ENCODE data around the gene SORCS2.

DNA sequence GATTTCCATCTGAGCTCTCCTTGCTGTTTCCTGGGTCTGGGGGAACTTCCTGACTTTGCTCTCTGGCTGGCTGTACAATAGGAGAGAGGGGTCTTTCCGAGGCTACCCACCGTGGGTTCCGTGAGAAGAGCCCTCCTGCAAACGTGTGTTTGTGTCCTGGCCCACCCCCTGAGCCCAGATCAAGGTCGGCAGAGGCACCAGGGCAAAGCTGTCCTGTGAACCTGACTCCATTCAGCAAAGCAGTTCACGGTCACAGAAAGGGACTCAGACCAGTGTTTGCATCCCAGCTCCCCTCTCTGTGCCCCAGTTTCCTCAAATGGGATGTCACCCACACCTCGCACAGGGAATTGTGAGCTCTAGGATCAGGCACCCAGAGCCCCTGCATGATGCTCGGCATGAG lies 339.7 kb downstream of the SORCS2 start:
- TF ChIP-seq, protein P1, sequence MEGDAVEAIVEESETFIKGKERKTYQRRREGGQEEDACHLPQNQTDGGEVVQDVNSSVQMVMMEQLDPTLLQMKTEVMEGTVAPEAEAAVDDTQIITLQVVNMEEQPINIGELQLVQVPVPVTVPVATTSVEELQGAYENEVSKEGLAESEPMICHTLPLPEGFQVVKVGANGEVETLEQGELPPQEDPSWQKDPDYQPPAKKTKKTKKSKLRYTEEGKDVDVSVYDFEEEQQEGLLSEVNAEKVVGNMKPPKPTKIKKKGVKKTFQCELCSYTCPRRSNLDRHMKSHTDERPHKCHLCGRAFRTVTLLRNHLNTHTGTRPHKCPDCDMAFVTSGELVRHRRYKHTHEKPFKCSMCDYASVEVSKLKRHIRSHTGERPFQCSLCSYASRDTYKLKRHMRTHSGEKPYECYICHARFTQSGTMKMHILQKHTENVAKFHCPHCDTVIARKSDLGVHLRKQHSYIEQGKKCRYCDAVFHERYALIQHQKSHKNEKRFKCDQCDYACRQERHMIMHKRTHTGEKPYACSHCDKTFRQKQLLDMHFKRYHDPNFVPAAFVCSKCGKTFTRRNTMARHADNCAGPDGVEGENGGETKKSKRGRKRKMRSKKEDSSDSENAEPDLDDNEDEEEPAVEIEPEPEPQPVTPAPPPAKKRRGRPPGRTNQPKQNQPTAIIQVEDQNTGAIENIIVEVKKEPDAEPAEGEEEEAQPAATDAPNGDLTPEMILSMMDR (IDR thresholded peaks at IDR 0.05), result no peak
- TF ChIP-seq POLR2AphosphoS5 (IDR thresholded peaks at IDR 0.05) (no peak), POLR2A (IDR thresholded peaks at IDR 0.05) (no peak), EP300 (IDR thresholded peaks at IDR 0.05; ENCODE audit: low read depth) (no peak)
